ENCODE data around the gene DGKZ. TPM values are rescaled to one million over a fixed set of nuclear protein-coding genes. Genes with fewer than 3 reads are reported as not detected.

The DGKZ gene
- polyA plus RNA-seq, 3 donors = 30.4 to 217 (median 33.4) TPM

GRCh38 chr11:46348566-46349401 lies 1.5 kb downstream of the DGKZ start:
- Histone ChIP-seq H3K36me3 (replicated peaks in 1 of 2; ENCODE audit: control insufficient read depth in 1 of 2, insufficient read depth in 2 of 2, low read length in 2 of 2) (peaks cover 23 to 35% of the 10 kb centered on the region in 2 donors), H3K4me1 (ENCODE audit: control insufficient read depth in 1 of 2, insufficient read depth in 2 of 2, low read length in 2 of 2) (peaks cover 70 to 84% of the 10 kb centered on the region in 2 donors), H3K9ac (ENCODE audit: insufficient read depth, low read length, poor library complexity, severe bottlenecking) (peak overlapping the region; percentile 57), H4K20me1 (ENCODE audit: insufficient read depth, low read length) (peaks cover 83% of the 10 kb centered on the region), H2AFZ (ENCODE audit: insufficient read depth, low read depth, low read length, poor library complexity, severe bottlenecking) (no peak overlapping the region), H3K4me3 (replicated peaks in 1 of 3; ENCODE audit: low read depth in 2 of 3, low read length in 3 of 3) (peak overlapping the region in 2 of 3 experiments; percentile 66 to 84), H3K9me3 (replicated peaks in 1 of 2; ENCODE audit: control insufficient read depth in 1 of 2, insufficient read depth in 1 of 2, low read length in 2 of 2) (no peaks in the 10 kb centered on the region), H3K27me3 (ENCODE audit: control insufficient read depth in 2 of 2, insufficient read depth in 2 of 2, low read length in 2 of 2) (no peaks in the 10 kb centered on the region), H3K79me2 (ENCODE audit: insufficient read depth, low read length) (peaks cover 98% of the 10 kb centered on the region), H3K4me2 (replicated peaks; ENCODE audit: extremely low read depth, low read length, poor library complexity, severe bottlenecking) (peak overlapping the region; percentile 86), H3K27ac (ENCODE audit: low read depth in 1 of 2, low read length in 2 of 2) (peak overlapping the region in 1 of 2 donors; percentile 63)
- Mint-ChIP-seq H3K27ac (peak overlapping the region; percentile 3 to 85 (median 71)), H3K4me1 (peaks cover 83% of the 10 kb centered on the region), H3K4me3 (peak overlapping the region; percentile 78 to 85), H3K27me3 (ENCODE audit: low read depth in 3 of 3) (no peaks in the 10 kb centered on the region), H3K9me3 (peaks cover 0 to 4% (median 0%) of the 10 kb centered on the region in 7 donors), H3K36me3 (peaks cover 12 to 53% of the 10 kb centered on the region in 2 donors)
- 15% methylated on average over 15 of the region's 18 CpGs for WGBS (ENCODE audit: insufficient coverage)
- no peak for DNase-seq
- intact Hi-C loops (cut with micrococcal nuclease) = loop anchor here in 1 of 2 donors (10.0 kb wide), 1 partner anchor 224 kb away; the partner anchor contains the start of gene PHF21A
- TF ChIP-seq CTCF (IDR thresholded peaks at IDR 0.05) = no peak

GRCh38 chr11:46350695-46351094 lies 3.4 kb downstream of the DGKZ start:
- Histone ChIP-seq H3K9ac (ENCODE audit: insufficient read depth, low read length, poor library complexity, severe bottlenecking) (peak overlapping the region; percentile 25), H3K27ac (ENCODE audit: low read depth in 1 of 2, low read length in 2 of 2) (peak overlapping the region in 1 of 2 donors; percentile 70), H3K4me1 (ENCODE audit: control insufficient read depth in 1 of 2, insufficient read depth in 2 of 2, low read length in 2 of 2) (peaks cover 62 to 84% of the 10 kb centered on the region in 2 donors), H2AFZ (ENCODE audit: insufficient read depth, low read depth, low read length, poor library complexity, severe bottlenecking) (no peak overlapping the region), H3K79me2 (ENCODE audit: insufficient read depth, low read length) (peaks cover 98% of the 10 kb centered on the region), H3K36me3 (replicated peaks in 1 of 2; ENCODE audit: control insufficient read depth in 1 of 2, insufficient read depth in 2 of 2, low read length in 2 of 2) (peaks cover 24 to 45% of the 10 kb centered on the region in 2 donors), H3K9me3 (replicated peaks in 1 of 2; ENCODE audit: control insufficient read depth in 1 of 2, insufficient read depth in 1 of 2, low read length in 2 of 2) (no peaks in the 10 kb centered on the region), H3K4me2 (replicated peaks; ENCODE audit: extremely low read depth, low read length, poor library complexity, severe bottlenecking) (no peak overlapping the region), H3K4me3 (replicated peaks in 1 of 3; ENCODE audit: low read depth in 2 of 3, low read length in 3 of 3) (no peak overlapping the region), H4K20me1 (ENCODE audit: insufficient read depth, low read length) (peaks cover 97% of the 10 kb centered on the region), H3K27me3 (ENCODE audit: control insufficient read depth in 2 of 2, insufficient read depth in 2 of 2, low read length in 2 of 2) (no peaks in the 10 kb centered on the region)
- Mint-ChIP-seq H3K4me1 (peaks cover 80% of the 10 kb centered on the region), H3K4me3 (no peak overlapping the region), H3K27me3 (ENCODE audit: low read depth in 3 of 3) (no peaks in the 10 kb centered on the region), H3K36me3 (peaks cover 14 to 58% of the 10 kb centered on the region in 2 donors), H3K27ac (peak overlapping the region in 3 of 7 donors; percentile 33 to 85 (median 82)), H3K9me3 (no peaks in the 10 kb centered on the region)
- TF ChIP-seq CTCF (IDR thresholded peaks at IDR 0.05) = no peak
- intact Hi-C loops (cut with micrococcal nuclease) = no loop called here
- no CpG with 5 or more reads among the region's 3 CpGs for WGBS (ENCODE audit: insufficient coverage)
- DNase-seq = no peak

Measured in CD14-positive monocyte (primary cell).